GM19043 (cell line): ENCODE results near the gene CYP8B1.

ENCODE experiments used
- ATAC-seq: cut with Tn5 transposase; IDR thresholded peaks from one replicate; pipeline ENCODE4 v1.9.1; 2021; ENCODE audit warnings: low read depth; ENCODE audit not compliant: unreplicated experiment

CYP8B1 gene

GRCh38 chr3:42875325-42876151 lies at the start of gene CYP8B1:
CYP8B1 (minus strand) TSS chr3:42875879; CDS start chr3:42875816, 63 bp downstream.
- ATAC-seq = no peak

GRCh38 chr3:42923606-42924005 lies 47.9 kb upstream of the CYP8B1 start:
- no peak for ATAC-seq

GRCh38 chr3:42914771-42915515 lies 39.3 kb upstream of the CYP8B1 start:
- ATAC-seq = no peak

DNA sequence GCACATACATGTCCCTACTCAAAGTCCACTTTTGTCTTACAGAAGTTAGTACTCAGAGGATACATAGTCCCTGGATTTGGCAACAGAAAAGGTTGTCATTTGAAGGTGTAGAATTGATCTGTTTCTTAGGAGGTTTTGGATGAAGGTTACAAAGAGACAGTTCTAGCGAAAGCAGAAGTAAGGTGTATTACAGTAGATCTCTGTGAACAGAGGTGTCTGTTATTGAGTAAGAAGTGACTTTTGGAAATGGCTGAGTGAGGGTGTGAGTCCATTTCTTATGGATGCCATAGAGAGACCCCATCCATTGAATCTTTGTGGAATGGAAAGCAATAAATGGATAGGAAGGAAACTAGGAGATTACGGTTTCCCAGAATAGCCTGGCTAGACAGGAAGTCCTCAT lies 35.9 kb upstream of the CYP8B1 start:
- no peak for ATAC-seq

- no peak for ATAC-seq
These were observed 33.0 kb upstream of the CYP8B1 start for GRCh38 chr3:42908675-42909074.

- ATAC-seq = no peak
These were observed 31.1 kb upstream of the CYP8B1 start for GRCh38 chr3:42906848-42907183.

GRCh38 chr3:42906070-42906847 lies 30.6 kb upstream of the CYP8B1 start, which contains the start of gene ZNF662:
ZNF662 (plus strand) TSS chr3:42906142; CDS start chr3:42908115, 1,973 bp downstream.
- ATAC-seq = no peak

DNA sequence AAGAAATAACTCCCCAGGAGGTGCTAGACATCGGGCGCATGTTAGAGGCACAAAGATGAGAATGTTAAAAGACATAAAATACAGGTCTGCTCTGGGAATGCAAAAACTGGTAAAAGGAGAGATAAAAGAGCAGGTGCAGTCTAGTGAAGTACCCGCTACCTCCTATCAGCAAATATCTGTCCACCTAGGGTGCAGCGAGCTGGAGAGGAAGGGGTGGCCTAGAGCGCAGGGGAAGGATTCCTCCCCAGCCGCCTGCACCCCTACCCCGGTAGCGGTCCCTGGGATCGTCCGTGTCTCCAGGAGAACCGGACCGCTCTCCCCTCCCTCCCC lies 30.0 kb upstream of the CYP8B1 start:
- no peak for ATAC-seq

GRCh38 chr3:42904076-42904475 lies 28.4 kb upstream of the CYP8B1 start:
- ATAC-seq = no peak

GRCh38 chr3:42902257-42902656 lies 26.6 kb upstream of the CYP8B1 start:
- no peak for ATAC-seq

- ATAC-seq = no peak
These were observed 25.4 kb upstream of the CYP8B1 start for GRCh38 chr3:42901073-42901415.

DNA sequence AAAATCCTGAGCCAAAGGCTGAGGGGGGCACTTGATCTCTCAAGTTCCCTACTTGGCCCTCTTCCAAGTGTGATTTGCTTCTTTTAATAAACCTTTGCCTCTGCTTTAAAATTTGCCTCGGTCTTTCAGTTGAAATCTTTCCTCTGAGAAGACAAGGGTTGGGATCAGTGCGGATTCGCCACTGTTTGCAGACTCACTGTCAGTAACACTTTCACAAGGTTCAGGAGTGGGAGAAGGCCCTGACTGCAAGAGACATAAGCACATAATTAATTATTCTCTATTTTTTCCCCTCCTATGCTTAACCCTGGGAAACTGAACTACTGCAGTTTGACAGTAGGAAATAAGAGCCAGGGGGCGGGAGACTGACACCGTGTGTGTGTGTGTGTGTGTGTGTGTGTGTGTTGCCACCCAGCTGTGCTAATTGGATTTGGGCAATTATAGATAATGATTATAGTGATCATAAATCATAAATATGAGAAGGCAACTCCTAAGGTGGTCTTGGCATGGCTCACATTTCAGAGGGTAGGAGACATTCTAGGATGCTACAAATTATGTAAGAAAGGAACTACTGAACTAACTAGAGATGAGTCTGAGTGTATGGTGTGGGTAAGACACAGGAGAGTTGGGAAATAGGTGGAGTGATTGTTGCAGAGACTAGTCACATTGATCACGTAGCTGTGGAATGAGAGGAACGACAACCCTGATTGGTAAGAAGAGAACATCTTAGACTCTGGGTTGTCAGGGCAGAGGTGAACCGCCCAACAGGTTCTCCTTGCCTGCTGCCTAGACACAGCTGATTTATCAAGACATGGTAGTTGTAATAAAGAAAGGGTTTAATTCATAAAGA lies 24.8 kb upstream of the CYP8B1 start:
- no peak for ATAC-seq

GRCh38 chr3:42898896-42899675 lies 23.4 kb upstream of the CYP8B1 start:
- no peak for ATAC-seq

DNA sequence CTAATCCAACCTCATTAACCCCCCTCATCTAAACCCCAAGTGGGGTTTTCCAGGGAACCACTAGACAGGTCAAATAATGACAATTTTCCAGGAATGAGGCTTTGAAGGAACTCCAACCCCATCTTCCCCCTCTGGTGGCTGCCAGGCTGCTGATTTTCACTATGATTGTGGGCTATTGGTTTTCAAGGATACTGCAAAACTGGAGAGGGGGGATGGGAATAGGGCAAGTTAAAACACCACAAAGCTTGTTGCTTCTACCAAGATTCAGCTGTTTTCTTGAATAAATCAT lies 19.8 kb upstream of the CYP8B1 start:
- no peak for ATAC-seq

- ATAC-seq = no peak
These were observed 19.3 kb upstream of the CYP8B1 start for GRCh38 chr3:42894698-42895579.

DNA sequence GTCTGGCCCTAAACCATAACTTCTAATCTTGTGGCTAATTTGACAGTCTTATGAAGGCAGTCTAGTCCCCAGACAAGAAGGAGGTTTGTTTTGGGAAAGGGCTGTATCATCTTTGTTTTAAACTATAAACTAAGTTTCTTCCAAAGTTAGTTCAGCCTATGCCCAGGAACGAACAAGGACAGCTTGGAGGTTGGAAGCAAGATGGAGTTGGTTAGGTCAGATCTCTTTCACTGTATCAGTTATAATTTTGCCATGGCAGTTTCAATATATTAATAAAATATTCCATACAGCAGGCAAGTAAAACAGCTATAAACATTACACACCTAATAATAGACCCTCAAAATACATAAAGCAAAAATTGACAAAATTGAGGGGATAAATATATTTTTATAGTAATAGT lies 17.1 kb upstream of the CYP8B1 start:
- no peak for ATAC-seq

DNA sequence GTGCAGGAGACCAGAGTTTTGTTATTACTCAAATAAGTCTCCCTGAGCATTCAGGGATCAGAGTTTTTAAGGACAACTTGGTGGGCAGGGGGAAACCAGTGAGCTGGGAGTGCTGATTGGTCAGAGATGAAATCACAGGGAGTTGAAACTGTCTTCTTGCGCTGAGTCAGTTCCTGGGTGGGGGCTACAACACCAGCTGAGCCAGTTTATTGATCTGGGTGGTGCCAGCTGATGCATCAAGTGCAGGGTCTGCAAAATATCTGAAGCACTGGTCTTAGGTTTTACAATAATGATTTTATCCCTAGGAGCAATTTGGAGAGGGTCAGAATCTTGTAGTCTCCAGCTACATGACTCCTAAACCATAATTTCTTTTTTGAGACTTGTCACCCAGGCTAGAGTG lies 16.5 kb upstream of the CYP8B1 start:
- no peak for ATAC-seq

DNA sequence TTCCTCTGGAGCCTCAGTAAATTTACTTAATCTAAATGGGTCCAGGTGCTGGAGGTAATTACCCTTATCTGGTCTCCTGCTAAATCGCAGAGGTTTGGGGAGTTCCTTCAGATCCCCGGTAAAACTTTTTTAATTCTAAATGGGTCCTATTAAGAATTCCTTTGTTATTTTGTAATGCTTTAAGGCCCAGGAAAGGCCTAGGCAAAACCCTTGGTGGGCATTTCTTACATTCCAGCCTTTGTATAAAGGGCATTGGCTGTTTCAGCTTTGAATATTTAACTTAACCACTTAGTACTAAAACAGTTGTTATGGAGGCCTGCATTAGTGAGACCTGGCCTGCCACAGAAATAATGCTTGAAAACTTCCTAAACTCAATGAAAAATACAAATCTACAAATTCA lies 15.4 kb upstream of the CYP8B1 start:
- ATAC-seq = no peak

DNA sequence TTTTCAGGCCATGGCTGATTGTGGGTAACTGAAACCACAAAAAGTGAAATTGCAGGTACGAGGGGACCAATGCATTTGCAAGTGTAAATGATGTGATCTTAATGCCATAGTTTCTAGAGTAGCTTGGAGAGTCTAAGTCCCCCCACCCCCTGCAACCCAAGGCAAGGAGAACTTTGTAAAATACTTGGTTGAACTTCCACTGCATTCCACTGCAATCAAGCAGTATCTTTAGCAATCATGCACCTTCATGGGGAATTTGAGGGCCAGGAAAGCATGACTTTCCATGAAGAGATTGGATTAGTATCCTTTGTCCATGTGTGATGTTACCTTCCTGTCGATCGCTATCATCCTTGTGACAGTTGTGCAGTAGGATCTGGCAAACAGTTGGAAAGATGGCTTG lies 11.4 kb upstream of the CYP8B1 start:
- no peak for ATAC-seq
